Stimulated activated CD8-positive, alpha-beta memory T cell treated with anti-CD3 and anti-CD28 coated beads, Interleukin-15, amount 100 ng/mL, for 48 hours (primary cell): ENCODE measurements around the gene USH1G.
"Not testable (repeated sequence)": the region's sequence is repeated elsewhere in the genome, so short reads cannot be mapped to it uniquely, and the experiment has no call there.

Experiments used
- DNase-seq, 2 donors: peaks; one replicate each; pipeline ENCODE4 v3.0.0-alpha.2; 2020; ENCODE audit warnings: low read depth in 2 of 2

Gene USH1G

DNA sequence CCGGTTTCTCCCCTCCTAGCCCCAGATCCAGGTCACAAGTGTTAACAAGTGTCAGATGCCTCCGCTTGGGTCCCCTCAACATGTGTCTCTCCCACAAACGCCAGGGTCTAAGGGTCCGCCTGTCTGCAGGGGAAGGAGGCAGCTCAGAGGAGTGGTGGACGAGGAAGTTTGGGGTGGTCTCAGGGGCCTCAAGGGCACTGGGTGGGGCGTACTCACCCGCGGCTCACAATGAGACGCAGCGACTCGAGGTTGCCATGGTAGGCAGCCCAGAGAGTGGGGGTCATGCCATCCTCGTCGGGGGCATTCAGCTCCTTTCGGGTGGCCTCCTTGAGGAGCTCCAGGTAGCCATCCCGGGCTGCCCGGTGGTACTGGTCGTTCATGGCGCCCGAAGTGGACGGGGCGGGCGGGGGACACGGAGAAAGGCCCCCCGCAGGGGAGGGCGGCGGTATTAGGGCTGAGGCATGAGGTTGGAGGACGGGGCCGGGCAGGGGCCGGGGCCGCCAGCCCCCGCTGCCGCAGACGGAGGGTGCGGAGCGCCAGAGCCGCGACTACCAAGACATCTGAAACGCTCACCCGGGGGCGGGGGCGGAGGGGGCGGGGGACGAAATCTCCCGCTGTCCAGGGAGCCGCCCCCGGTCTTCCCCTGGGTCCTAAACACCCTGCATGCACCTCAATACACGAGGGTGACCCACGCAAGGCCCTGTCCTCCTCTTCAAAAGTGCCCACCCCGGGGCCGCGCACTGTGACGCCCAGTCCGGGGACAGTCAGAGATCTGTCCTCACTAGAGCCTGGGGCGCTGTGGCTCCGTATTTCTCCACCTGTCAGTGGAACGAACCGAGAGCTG, at the start of gene USH1G:
TSS of gene USH1G (minus strand) at position 562 of the 844 bp plus-strand sequence. CDS start at position 380, 182 bp downstream.
- no peak for DNase-seq

- peak; percentile 56 to 69 for DNase-seq
Observed at GRCh38 chr17:74972107-74972972, 49.3 kb upstream of the USH1G start, which contains the start of gene HID1. HID1 (minus strand) TSS chr17:74972759; CDS start chr17:74972656, 103 bp downstream.

GRCh38 chr17:74971842-74972106, 48.7 kb upstream of the USH1G start:
- DNase-seq = no peak

GRCh38 chr17:74971069-74971841, 48.2 kb upstream of the USH1G start:
- no peak for DNase-seq

DNA sequence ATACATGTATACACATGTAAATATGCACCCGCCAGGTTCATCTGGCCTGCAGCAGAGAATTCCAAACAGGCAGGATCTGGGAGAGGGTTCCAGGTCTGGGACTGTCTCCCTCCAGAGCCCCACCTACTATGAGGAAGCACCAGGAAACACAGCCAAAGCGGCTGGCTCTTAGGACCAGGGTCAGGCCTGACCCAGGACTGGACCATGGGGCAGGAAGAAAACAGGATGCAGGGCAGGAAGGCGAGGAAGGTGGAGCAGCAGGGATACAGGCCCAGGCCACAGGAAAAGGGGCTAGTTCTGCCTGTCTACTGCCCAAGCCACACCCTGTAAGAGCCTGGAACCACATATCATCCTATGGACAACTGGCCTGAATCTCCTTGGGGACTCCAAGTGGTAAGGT, 47.3 kb upstream of the USH1G start:
- DNase-seq = no peak

GRCh38 chr17:74969501-74969900, 46.4 kb upstream of the USH1G start:
- DNase-seq = not testable (repeated sequence)

GRCh38 chr17:74968361-74968780, 45.3 kb upstream of the USH1G start:
- no peak for DNase-seq

GRCh38 chr17:74964988-74965622, 42.0 kb upstream of the USH1G start:
- DNase-seq = no peak

DNA sequence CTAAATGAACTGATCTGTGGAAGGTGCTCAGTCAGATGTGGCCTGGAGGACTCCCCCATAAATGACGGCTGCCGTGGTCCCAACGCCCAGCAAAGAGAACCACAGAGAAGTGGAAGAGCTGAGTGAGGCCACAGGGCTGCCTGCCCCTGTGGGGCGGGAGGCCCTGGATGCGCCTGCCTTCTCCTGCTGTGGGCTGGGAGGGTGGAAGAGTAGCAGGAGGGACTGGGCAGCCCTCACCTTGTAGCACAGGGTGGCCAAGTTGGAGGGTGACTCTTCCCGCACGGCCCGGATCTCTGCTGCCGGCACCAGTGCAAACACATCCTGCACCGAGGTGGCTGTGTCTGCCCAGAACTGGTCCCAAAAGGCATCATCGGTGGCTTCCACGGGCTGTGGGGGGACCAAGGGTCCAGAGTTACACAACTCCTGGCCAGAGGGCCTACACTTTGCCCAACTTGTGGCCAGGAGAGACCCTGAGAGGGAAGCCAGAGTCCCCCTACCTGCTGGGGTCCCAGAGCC, 41.2 kb upstream of the USH1G start:
- no peak for DNase-seq

GRCh38 chr17:74963656-74964055, 40.6 kb upstream of the USH1G start:
- DNase-seq = no peak

DNA sequence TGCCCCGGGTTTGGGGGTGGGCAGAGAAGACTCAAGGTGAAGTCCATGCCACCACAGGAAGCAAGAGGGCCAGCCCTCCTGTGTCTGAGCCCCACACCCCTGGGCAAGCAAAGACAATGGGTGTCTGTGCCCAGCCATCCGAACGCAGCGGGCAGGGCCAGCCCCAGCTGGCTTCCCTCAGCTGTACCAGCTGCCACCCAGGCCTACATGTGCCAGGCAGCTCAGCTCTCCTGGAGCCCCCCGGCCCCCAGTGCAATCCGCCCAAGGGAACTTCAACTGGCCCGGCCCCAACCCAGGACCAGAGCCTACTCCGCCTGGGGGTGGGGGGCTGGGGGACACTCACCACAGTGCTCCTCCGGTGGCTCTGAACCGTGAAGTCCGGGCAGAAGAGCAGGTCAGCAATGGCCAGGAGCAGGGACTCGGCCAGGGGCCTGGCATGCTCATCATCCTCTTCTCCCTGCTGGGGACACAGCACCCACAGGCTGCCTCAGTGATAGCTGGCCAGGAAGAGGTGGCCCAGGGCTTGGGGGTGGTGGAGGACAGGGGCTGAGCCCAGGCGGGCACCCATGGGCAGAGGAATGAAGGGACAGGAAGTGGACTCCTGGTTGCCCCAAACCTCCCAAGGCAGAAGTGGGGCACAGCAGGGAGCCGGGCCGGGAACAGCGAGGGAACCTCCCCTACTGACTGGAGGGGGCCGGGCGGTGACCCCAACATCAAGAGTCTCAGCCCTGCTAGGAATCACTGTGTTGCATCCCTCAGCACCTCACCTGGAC, 39.8 kb upstream of the USH1G start:
- no peak for DNase-seq

- peak; percentile 58 to 59 for DNase-seq
Observed at GRCh38 chr17:74961657-74962350, 38.7 kb upstream of the USH1G start.

GRCh38 chr17:74960570-74961342, 37.7 kb upstream of the USH1G start:
- DNase-seq = peak; percentile 38 to 44

- no peak for DNase-seq
Observed at GRCh38 chr17:74959826-74960515, 36.9 kb upstream of the USH1G start.

DNA sequence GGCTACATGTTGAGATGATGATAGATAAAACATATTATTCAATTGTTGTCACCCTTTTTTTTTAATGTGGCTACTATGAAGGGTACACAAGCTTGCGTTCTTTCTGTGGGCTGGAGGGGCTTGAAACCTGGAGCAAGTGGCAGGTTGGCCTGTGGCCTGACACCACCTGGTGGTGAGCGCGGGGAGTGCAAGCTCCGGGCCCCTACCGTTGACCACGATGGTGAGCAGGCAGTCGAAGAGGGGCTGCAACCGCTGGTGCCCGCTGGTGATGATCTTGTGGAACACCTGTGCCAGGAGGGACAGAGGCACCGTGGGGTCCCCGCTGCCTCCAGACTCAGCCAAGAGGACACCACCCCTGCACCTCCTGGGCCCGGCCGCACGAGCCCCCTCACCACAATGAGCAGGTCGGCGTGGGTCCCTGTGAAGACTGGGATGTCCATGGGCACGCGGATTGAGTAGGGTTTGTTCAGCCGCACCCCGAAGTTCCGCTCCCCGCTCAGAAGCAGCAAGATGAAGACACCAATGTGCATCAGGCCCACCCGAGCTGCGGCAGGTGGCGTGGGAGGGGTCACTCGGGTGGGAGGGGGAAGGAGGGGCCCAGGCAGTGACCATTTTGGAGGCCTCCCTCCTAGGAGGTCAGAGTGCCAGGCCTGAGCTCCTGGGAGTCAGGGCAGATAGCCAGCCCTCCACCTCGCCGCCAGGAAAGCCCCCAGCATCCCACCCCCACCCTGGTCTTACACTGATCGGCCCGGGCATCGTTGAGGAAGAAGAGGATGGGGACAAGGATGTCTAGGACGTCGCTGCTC, 35.1 kb upstream of the USH1G start:
- DNase-seq = peak; percentile 63 to 71

DNA sequence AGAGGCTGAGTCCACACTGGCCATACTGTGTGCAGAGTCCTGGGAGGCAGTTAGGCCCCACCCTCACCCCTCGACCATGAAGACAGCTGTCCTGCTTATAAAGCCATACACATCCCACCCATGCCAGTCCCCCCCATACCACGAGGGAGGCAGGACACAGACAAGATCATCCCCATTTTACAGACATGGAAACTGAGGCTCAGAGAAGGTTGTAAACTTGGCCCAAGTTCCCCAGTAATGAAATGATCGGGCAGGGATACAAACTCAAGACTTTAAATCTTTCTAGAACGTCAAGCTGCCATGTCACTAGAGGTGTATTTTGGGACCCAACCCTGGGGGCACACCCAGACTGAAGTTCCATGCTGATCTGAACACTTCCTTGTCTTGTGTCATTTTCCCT, 33.0 kb upstream of the USH1G start:
- DNase-seq = no peak

GRCh38 chr17:74954665-74955421, 31.8 kb upstream of the USH1G start:
- no peak for DNase-seq
